Uterus (tissue), 2 donors: ENCODE measurements around the gene PPM1H.

Experiments
- CTCF ChIP-seq, 4 experiments: fragments of 200-600 bp in 2 of 4; fragments of 450-650 bp in 2 of 4; sonication (generic) in 2 of 4; IDR thresholded peaks; one replicate each; pipeline ENCODE4 v1.5.1; 2016 to 2019; ENCODE audit warnings: antibody characterized with exemption in 4 of 4, mild to moderate bottlenecking in 2 of 4, moderate library complexity in 1 of 4
- POLR2A ChIP-seq, 2 donors: fragments of 450-650 bp; IDR thresholded peaks; one replicate each; pipeline ENCODE4 v1.6.1; 2016; ENCODE audit warnings: antibody characterized with exemption in 2 of 2, mild to moderate bottlenecking in 1 of 2, moderate library complexity in 1 of 2

GRCh38 chr12:62948123-62948522 lies 13.2 kb upstream of the PPM1H start:
- TF ChIP-seq CTCF (IDR thresholded peaks at IDR 0.05) (no peak), POLR2A (IDR thresholded peaks at IDR 0.05) (no peak)
